HG03103 (cell line): Measurements from ENCODE around the gene FBXL17.

Experiments
- ATAC-seq: cut with Tn5 transposase; IDR thresholded peaks from one replicate; pipeline ENCODE4 v1.9.1; 2021; ENCODE audit warnings: low read depth; ENCODE audit not compliant: unreplicated experiment

Gene FBXL17

GRCh38 chr5:108375768-108376167 lies 6.1 kb downstream of the FBXL17 start:
- ATAC-seq: no peak

GRCh38 chr5:108373426-108373825 lies 8.5 kb downstream of the FBXL17 start:
- ATAC-seq: no peak

GRCh38 chr5:108372369-108372768 lies 9.5 kb downstream of the FBXL17 start:
- no peak for ATAC-seq

- ATAC-seq: no peak
Observed at GRCh38 chr5:108371263-108371662, 10.6 kb downstream of the FBXL17 start.

GRCh38 chr5:108369167-108369566 lies 12.7 kb downstream of the FBXL17 start:
- ATAC-seq: no peak

- ATAC-seq: no peak
Observed at GRCh38 chr5:108367679-108368334, 14.1 kb downstream of the FBXL17 start.

- no peak for ATAC-seq
Observed at GRCh38 chr5:108366500-108366899, 15.4 kb downstream of the FBXL17 start.

- ATAC-seq: no peak
Observed at GRCh38 chr5:108361771-108362170, 20.1 kb downstream of the FBXL17 start.

- ATAC-seq: no peak
Observed at GRCh38 chr5:108361239-108361638, 20.7 kb downstream of the FBXL17 start.

GRCh38 chr5:108360280-108360679 lies 21.6 kb downstream of the FBXL17 start:
- ATAC-seq: no peak

- ATAC-seq: no peak
Observed at GRCh38 chr5:108356286-108356685, 25.6 kb downstream of the FBXL17 start.

- ATAC-seq: no peak
Observed at GRCh38 chr5:108353087-108353486, 28.8 kb downstream of the FBXL17 start.

- ATAC-seq: peak; percentile 63
Observed at GRCh38 chr5:108345541-108346171, 36.2 kb downstream of the FBXL17 start.

GRCh38 chr5:108344103-108344822 lies 37.6 kb downstream of the FBXL17 start:
- no peak for ATAC-seq

- no peak for ATAC-seq
Observed at GRCh38 chr5:108341866-108342265, 40.0 kb downstream of the FBXL17 start.

GRCh38 chr5:108340131-108340530 lies 41.8 kb downstream of the FBXL17 start:
- no peak for ATAC-seq

- no peak for ATAC-seq
Observed at GRCh38 chr5:108339220-108339619, 42.7 kb downstream of the FBXL17 start.

- no peak for ATAC-seq
Observed at GRCh38 chr5:108334225-108334624, 47.7 kb downstream of the FBXL17 start.

- ATAC-seq: no peak
Observed at GRCh38 chr5:108326982-108327381, 54.9 kb downstream of the FBXL17 start.

GRCh38 chr5:108324886-108325285 lies 57.0 kb downstream of the FBXL17 start:
- no peak for ATAC-seq

GRCh38 chr5:108321341-108321740 lies 60.6 kb downstream of the FBXL17 start:
- ATAC-seq: no peak

- no peak for ATAC-seq
Observed at GRCh38 chr5:108320231-108320630, 61.7 kb downstream of the FBXL17 start.
